Measurements from ENCODE around the gene USP49.

DNA sequence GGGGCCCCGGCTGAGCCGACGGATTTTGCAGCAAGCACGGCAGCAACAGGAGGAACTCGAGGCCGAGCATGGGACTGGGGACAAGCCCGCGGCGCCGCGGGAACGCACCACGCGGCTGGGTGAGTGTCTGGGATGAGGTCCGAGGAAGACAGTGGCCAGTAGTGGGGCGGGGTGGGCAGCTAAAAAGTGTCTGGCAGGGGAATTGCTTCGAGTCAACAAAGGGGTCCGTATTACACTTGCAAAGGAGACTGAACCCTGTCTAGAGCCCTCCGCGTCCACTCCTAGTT is 26.5 kb upstream of the USP49 start:
- TF ChIP-seq, protein P1, sequence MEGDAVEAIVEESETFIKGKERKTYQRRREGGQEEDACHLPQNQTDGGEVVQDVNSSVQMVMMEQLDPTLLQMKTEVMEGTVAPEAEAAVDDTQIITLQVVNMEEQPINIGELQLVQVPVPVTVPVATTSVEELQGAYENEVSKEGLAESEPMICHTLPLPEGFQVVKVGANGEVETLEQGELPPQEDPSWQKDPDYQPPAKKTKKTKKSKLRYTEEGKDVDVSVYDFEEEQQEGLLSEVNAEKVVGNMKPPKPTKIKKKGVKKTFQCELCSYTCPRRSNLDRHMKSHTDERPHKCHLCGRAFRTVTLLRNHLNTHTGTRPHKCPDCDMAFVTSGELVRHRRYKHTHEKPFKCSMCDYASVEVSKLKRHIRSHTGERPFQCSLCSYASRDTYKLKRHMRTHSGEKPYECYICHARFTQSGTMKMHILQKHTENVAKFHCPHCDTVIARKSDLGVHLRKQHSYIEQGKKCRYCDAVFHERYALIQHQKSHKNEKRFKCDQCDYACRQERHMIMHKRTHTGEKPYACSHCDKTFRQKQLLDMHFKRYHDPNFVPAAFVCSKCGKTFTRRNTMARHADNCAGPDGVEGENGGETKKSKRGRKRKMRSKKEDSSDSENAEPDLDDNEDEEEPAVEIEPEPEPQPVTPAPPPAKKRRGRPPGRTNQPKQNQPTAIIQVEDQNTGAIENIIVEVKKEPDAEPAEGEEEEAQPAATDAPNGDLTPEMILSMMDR (IDR thresholded peaks at IDR 0.05) = no peak
- TF ChIP-seq CHD2 (IDR thresholded peaks at IDR 0.05; ENCODE audit: low read length, partially characterized antibody) = no peak
